ENCODE results near the gene LY6G6D. TPM values are rescaled to one million over a fixed set of nuclear protein-coding genes. Genes with fewer than 3 reads are reported as not detected.

LY6G6D gene
- total RNA-seq, 1 experiment from 2014 or later = not detected

DNA sequence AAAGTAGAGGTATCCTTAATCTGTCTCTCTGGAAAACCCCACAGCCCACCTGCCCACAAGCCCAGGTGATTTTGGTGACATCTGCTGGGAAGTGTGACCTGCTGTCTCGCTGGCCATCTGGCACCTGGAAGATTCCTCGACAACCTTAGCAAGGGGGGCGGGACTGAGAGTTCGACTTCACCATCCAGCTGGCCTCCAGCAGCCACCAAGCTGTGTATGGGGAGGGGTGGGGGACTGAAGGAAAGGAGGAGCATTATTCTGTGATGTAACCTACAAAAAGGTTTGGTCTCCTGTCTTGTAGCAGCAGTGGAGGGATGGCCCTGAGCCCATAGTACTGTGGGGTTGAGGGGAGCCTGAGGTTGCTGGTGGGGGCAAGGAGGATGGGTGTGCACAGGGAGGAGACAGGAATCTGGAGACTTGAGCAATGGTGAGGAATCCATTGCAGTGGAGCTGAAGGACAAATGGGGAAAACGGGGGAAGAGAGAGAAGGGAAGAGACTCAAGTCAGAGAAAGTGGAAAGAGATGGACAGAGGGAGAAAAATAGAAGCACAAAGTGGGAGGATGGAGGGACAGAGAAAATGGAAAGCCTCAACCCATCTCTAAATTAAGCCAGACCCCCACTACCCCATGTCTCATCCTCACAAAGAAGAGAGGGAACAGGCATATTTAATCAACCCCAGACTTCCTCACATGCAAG lies 4.5 kb upstream of the LY6G6D start:
- no peak for ATAC-seq
- TF ChIP-seq, protein P1, sequence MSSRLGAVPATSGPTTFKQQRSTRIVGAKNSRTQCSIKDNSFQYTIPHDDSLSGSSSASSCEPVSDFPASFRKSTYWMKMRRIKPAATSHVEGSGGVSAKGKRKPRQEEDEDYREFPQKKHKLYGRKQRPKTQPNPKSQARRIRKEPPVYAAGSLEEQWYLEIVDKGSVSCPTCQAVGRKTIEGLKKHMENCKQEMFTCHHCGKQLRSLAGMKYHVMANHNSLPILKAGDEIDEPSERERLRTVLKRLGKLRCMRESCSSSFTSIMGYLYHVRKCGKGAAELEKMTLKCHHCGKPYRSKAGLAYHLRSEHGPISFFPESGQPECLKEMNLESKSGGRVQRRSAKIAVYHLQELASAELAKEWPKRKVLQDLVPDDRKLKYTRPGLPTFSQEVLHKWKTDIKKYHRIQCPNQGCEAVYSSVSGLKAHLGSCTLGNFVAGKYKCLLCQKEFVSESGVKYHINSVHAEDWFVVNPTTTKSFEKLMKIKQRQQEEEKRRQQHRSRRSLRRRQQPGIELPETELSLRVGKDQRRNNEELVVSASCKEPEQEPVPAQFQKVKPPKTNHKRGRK (CRISPR knock-in tag; IDR thresholded peaks at IDR 0.05; ENCODE audit: borderline replicate concordance) = no peak
- no peak for TF ChIP-seq FOXK1 (CRISPR knock-in tag; IDR thresholded peaks at IDR 0.05)
- no peak for TF ChIP-seq JAZF1 (CRISPR knock-in tag; IDR thresholded peaks at IDR 0.05)
- TF ChIP-seq SP1 (CRISPR knock-in tag; conservative IDR thresholded peaks at IDR 0.05) = no peak
- no peak for TF ChIP-seq ARID4B (CRISPR knock-in tag; IDR thresholded peaks at IDR 0.05; ENCODE audit: borderline replicate concordance)
- no peak for TF ChIP-seq ZNF396 (CRISPR knock-in tag; IDR thresholded peaks at IDR 0.05; ENCODE audit: borderline replicate concordance)
- no peak for TF ChIP-seq CBFB (CRISPR knock-in tag; IDR thresholded peaks at IDR 0.05; ENCODE audit: low read depth)
- TF ChIP-seq RORB (CRISPR knock-in tag; IDR thresholded peaks at IDR 0.05) = no peak
- TF ChIP-seq ATF1 (CRISPR knock-in tag; IDR thresholded peaks at IDR 0.05) = no peak
- no peak for TF ChIP-seq SMAD3 (CRISPR knock-in tag; IDR thresholded peaks at IDR 0.05; ENCODE audit: borderline replicate concordance)
- TF ChIP-seq, protein P2, sequence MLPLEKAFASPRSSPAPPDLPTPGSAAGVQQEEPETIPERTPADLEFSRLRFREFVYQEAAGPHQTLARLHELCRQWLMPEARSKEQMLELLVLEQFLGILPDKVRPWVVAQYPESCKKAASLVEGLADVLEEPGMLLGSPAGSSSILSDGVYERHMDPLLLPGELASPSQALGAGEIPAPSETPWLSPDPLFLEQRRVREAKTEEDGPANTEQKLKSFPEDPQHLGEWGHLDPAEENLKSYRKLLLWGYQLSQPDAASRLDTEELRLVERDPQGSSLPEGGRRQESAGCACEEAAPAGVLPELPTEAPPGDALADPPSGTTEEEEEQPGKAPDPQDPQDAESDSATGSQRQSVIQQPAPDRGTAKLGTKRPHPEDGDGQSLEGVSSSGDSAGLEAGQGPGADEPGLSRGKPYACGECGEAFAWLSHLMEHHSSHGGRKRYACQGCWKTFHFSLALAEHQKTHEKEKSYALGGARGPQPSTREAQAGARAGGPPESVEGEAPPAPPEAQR (CRISPR knock-in tag; IDR thresholded peaks at IDR 0.05) = no peak
- TF ChIP-seq ZNF232 (CRISPR knock-in tag; IDR thresholded peaks at IDR 0.05) = no peak
- no peak for TF ChIP-seq NR1H2 (CRISPR knock-in tag; IDR thresholded peaks at IDR 0.05)
- no peak for TF ChIP-seq NR3C1 (CRISPR knock-in tag; conservative IDR thresholded peaks at IDR 0.05; ENCODE audit: low read depth)
- TF ChIP-seq, protein P3, sequence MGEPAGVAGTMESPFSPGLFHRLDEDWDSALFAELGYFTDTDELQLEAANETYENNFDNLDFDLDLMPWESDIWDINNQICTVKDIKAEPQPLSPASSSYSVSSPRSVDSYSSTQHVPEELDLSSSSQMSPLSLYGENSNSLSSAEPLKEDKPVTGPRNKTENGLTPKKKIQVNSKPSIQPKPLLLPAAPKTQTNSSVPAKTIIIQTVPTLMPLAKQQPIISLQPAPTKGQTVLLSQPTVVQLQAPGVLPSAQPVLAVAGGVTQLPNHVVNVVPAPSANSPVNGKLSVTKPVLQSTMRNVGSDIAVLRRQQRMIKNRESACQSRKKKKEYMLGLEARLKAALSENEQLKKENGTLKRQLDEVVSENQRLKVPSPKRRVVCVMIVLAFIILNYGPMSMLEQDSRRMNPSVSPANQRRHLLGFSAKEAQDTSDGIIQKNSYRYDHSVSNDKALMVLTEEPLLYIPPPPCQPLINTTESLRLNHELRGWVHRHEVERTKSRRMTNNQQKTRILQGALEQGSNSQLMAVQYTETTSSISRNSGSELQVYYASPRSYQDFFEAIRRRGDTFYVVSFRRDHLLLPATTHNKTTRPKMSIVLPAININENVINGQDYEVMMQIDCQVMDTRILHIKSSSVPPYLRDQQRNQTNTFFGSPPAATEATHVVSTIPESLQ (CRISPR knock-in tag; IDR thresholded peaks at IDR 0.05) = no peak
- no peak for TF ChIP-seq IRF2 (CRISPR knock-in tag; IDR thresholded peaks at IDR 0.05; ENCODE audit: borderline replicate concordance, low read depth)
- no peak for TF ChIP-seq FOXP1 (CRISPR knock-in tag; IDR thresholded peaks at IDR 0.05; ENCODE audit: borderline replicate concordance)

More for the DNA sequence above, 4.5 kb upstream of the LY6G6D start:
- Mint-ChIP-seq H3K9me3 (no peaks in the 10 kb centered on the region), H3K4me3 (no peak overlapping the region), H3K4me1 (peaks cover 27% of the 10 kb centered on the region), H3K27ac (no peak overlapping the region), H3K36me3 (no peaks in the 10 kb centered on the region), H3K27me3 (ENCODE audit: low read depth) (peaks cover 7% of the 10 kb centered on the region; the same call in 1 of the 2 replicates)
- POLR2A ChIA-PET = no interaction called here
- CTCF ChIA-PET = interaction anchor here (0.8 to 1.1 kb wide), 3 partner anchors 19 to 62 kb away, joined by 3 to 4 read pairs (median 3); no protein-coding TSS in a partner anchor
- DNase-seq (ENCODE audit: low spot score) = no peak

Data from WTC11 (cell line).